Upper lobe of left lung (tissue), 4 donors: ENCODE measurements around the gene LACTBL1.
"Not testable (repeated sequence)": the region's sequence is repeated elsewhere in the genome, so short reads cannot be mapped to it uniquely, and the experiment has no call there.

Experiments
- POLR2A ChIP-seq, 4 donors: fragments of 450-650 bp; IDR thresholded peaks; one replicate each; pipeline ENCODE4 v1.5.1; 2016 to 2017; ENCODE audit warnings: antibody characterized with exemption in 4 of 4, mild to moderate bottlenecking in 2 of 4
- TF ChIP-seq, protein P1 (sequence below), 6 experiments: fragments of 450-650 bp in 4 of 6; fragments of 200-600 bp in 2 of 6; sonication (generic) in 2 of 6; IDR thresholded peaks; one replicate each; pipeline ENCODE4 v1.5.1; 2016 to 2019; ENCODE audit warnings: antibody characterized with exemption in 6 of 6

DNA sequence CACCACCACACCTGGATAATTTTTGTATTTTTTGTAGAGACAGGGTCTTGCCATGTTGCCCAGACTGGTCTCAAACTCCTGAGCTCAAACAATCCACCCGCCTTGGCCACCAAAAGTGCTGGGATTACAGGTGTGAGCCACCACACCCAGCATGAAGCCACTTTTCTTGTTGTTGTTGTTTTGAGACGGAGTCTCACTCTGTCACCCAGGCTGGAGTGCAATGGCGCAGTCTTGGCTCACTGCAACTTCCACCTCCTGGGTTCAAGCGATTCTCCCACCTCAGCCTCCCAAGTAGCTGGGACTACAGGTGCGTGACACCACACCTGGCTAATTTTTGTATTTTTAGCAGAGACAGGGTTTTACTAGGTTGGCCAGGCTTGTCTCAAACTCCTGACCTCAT is 27.5 kb downstream of the LACTBL1 start:
- TF ChIP-seq, protein P1, sequence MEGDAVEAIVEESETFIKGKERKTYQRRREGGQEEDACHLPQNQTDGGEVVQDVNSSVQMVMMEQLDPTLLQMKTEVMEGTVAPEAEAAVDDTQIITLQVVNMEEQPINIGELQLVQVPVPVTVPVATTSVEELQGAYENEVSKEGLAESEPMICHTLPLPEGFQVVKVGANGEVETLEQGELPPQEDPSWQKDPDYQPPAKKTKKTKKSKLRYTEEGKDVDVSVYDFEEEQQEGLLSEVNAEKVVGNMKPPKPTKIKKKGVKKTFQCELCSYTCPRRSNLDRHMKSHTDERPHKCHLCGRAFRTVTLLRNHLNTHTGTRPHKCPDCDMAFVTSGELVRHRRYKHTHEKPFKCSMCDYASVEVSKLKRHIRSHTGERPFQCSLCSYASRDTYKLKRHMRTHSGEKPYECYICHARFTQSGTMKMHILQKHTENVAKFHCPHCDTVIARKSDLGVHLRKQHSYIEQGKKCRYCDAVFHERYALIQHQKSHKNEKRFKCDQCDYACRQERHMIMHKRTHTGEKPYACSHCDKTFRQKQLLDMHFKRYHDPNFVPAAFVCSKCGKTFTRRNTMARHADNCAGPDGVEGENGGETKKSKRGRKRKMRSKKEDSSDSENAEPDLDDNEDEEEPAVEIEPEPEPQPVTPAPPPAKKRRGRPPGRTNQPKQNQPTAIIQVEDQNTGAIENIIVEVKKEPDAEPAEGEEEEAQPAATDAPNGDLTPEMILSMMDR (IDR thresholded peaks at IDR 0.05): not testable (repeated sequence)
- TF ChIP-seq POLR2A (IDR thresholded peaks at IDR 0.05): not testable (repeated sequence)
